H1 (cell line): ENCODE data around the gene NDUFB6. TPM values are rescaled to one million over a fixed set of nuclear protein-coding genes. Genes with fewer than 3 reads are reported as not detected.

ENCODE experiments used
- ASH2L ChIP-seq: fragments of 200-600, 300-600 bp; sonication (generic); IDR thresholded peaks from one replicate; pipeline ENCODE4 v1.7.1; 2017; ENCODE audit warnings: low read length
- ATF3 ChIP-seq: IDR thresholded peaks from 2 replicates; pipeline ENCODE4 v1.6.1; 2011; ENCODE audit warnings: low read depth, mild to moderate bottlenecking, low read length; ENCODE audit not compliant: insufficient read depth
- BACH1 ChIP-seq: IDR thresholded peaks from 2 replicates; pipeline ENCODE4 v1.6.1; 2012; ENCODE audit warnings: low read length, improper control_type of control experiment
- CHD2 ChIP-seq: IDR thresholded peaks from 2 replicates; pipeline ENCODE4 v1.6.1; 2012; ENCODE audit warnings: low read length, improper control_type of control experiment
- CHD7 ChIP-seq: fragments of 300-600 bp; sonication (generic); IDR thresholded peaks from 2 replicates; pipeline ENCODE4 v1.7.1; 2012; ENCODE audit warnings: low read length, moderate library complexity, mild to moderate bottlenecking, inconsistent platforms; ENCODE audit not compliant: insufficient replicate concordance
- CREB1 ChIP-seq: IDR thresholded peaks from 2 replicates; pipeline ENCODE4 v1.6.1; 2012; ENCODE audit warnings: inconsistent platforms
- KDM5A ChIP-seq: fragments of 200-600 bp; IDR thresholded peaks from 2 replicates; pipeline ENCODE4 v1.7.1; 2012; ENCODE audit warnings: mild to moderate bottlenecking, low read length, inconsistent platforms, mixed read lengths
- POLR2AphosphoS5 ChIP-seq: IDR thresholded peaks from 2 replicates; pipeline ENCODE4 v1.6.1; 2011; ENCODE audit warnings: low read depth, low read length
- SIRT6 ChIP-seq: IDR thresholded peaks from one replicate; pipeline ENCODE4 v1.7.1; 2012; ENCODE audit warnings: low read length, inconsistent platforms
- SRF ChIP-seq: IDR thresholded peaks from 2 replicates; pipeline ENCODE4 v1.6.1; 2011; ENCODE audit warnings: mild to moderate bottlenecking, low read depth, low read length, moderate library complexity
- TBP ChIP-seq: IDR thresholded peaks from 2 replicates; pipeline ENCODE4 v1.6.1; 2011; ENCODE audit warnings: low read depth, low read length, improper control_type of control experiment
- polyA plus RNA-seq, 7 experiments: library from polyadenylated mRNA; depleted of rRNA in 3 of 7; stranded (reverse) in 5 of 7; unstranded in 2 of 7; fragments of >200 nt in 5 of 7; fragments of 200-250 nt in 2 of 7; gene quantifications; 1 replicate in 5 of 7; 2 replicates in 1 of 7; 4 replicates in 1 of 7; pipeline versions ENCODE4 v1.2.1 to v1.2.3, GENCODE V29; 2011 to 2013; ENCODE audit warnings: missing spikeins in 2 of 7, mixed read lengths in 2 of 7
- total RNA-seq: library from RNA; stranded (reverse); fragmentation: NEBNext Ultra II Directional; extraction: Animal tissue kit (Norgen Biotek cat#: 25700); gene quantifications from 2 replicates; pipeline ENCODE4 v1.2.1, GENCODE V29; 2021

The NDUFB6 gene
- total and polyA plus RNA-seq, 2 of the 8 experiments (the other 6 are each of a cell fraction or from before 2014, with no cell fraction given): 55.8 to 61.4 TPM

- TF ChIP-seq POLR2AphosphoS5 (peak; percentile 86), CREB1 (peak; percentile 85), ASH2L (peak; percentile 86), SRF (0 out of 2 replicates have a peak, but pooled peaks have one; percentile 24), CHD7 (no peak), BACH1 (peak; percentile 45), KDM5A (0 out of 2 replicates have a peak, but pooled peaks have one; percentile 4), TBP (peak; percentile 69), SIRT6 (no peak), CHD2 (peak; percentile 98), ATF3 (no peak)
These were observed 22.2 kb downstream of the NDUFB6 start (continued) for GRCh38 chr9:32550562-32551275.
